Mononuclear cell (primary cell): ENCODE data around the gene RAPGEF5. TPM values are rescaled to one million over a fixed set of nuclear protein-coding genes. Genes with fewer than 3 reads are reported as not detected.

Experiments used
- H3K27me3 ChIP-seq: 2 replicates; pipeline ENCODE4 v1.6.0; 2011; ENCODE audit warnings: low read length, control low read depth; ENCODE audit not compliant: insufficient read depth
- H3K4me1 ChIP-seq: 2 replicates; pipeline ENCODE4 v1.5.1; 2011; ENCODE audit warnings: mild to moderate bottlenecking, low read length, control low read depth; ENCODE audit not compliant: insufficient read depth
- H3K4me3 ChIP-seq: 2 replicates; pipeline ENCODE4 v1.5.1; 2011; ENCODE audit warnings: mild to moderate bottlenecking, low read length, moderate library complexity
- H3K9me3 ChIP-seq: 2 replicates; pipeline ENCODE4 v1.5.1; 2011; ENCODE audit warnings: low read depth, mild to moderate bottlenecking, control low read depth, low read length
- total RNA-seq: library from RNA; depleted of rRNA; stranded (reverse); fragments of >200 nt; gene quantifications from one replicate; pipeline ENCODE4 v1.2.3, GENCODE V29; 2012

Gene RAPGEF5
- total RNA-seq, 1 donor = 0.63 TPM

- no peak overlapping the region for H3K4me3 ChIP-seq
- no peaks in the 10 kb centered on the region for H3K4me1 ChIP-seq
- H3K27me3 ChIP-seq = no peaks in the 10 kb centered on the region
- H3K9me3 ChIP-seq = no peaks in the 10 kb centered on the region
Measured at GRCh38 chr7:22182149-22182548, 174.8 kb downstream of the RAPGEF5 start.

GRCh38 chr7:22181663-22182062, 175.3 kb downstream of the RAPGEF5 start:
- no peaks in the 10 kb centered on the region for H3K9me3 ChIP-seq
- H3K4me1 ChIP-seq = no peaks in the 10 kb centered on the region
- no peaks in the 10 kb centered on the region for H3K27me3 ChIP-seq
- no peak overlapping the region for H3K4me3 ChIP-seq

GRCh38 chr7:22179442-22179879, 177.5 kb downstream of the RAPGEF5 start:
- H3K4me3 ChIP-seq = no peak overlapping the region
- no peaks in the 10 kb centered on the region for H3K27me3 ChIP-seq
- no peaks in the 10 kb centered on the region for H3K9me3 ChIP-seq
- H3K4me1 ChIP-seq = peaks cover 3% of the 10 kb centered on the region

GRCh38 chr7:22178735-22179134, 178.2 kb downstream of the RAPGEF5 start:
- Histone ChIP-seq H3K4me1 (peaks cover 11% of the 10 kb centered on the region), H3K4me3 (no peak overlapping the region), H3K9me3 (no peaks in the 10 kb centered on the region), H3K27me3 (no peaks in the 10 kb centered on the region)

- Histone ChIP-seq H3K9me3 (no peaks in the 10 kb centered on the region), H3K4me3 (no peak overlapping the region), H3K4me1 (peaks cover 12% of the 10 kb centered on the region), H3K27me3 (no peaks in the 10 kb centered on the region)
Measured at GRCh38 chr7:22176791-22177412, 180.1 kb downstream of the RAPGEF5 start.

- Histone ChIP-seq H3K9me3 (no peaks in the 10 kb centered on the region), H3K4me3 (no peak overlapping the region), H3K4me1 (peaks cover 12% of the 10 kb centered on the region), H3K27me3 (no peaks in the 10 kb centered on the region)
Measured at GRCh38 chr7:22174574-22174953, 182.4 kb downstream of the RAPGEF5 start.

GRCh38 chr7:22173685-22174573, 183.0 kb downstream of the RAPGEF5 start:
- Histone ChIP-seq H3K9me3 (no peaks in the 10 kb centered on the region), H3K4me1 (peaks cover 12% of the 10 kb centered on the region), H3K27me3 (no peaks in the 10 kb centered on the region), H3K4me3 (no peak overlapping the region)

GRCh38 chr7:22168129-22168634, 188.8 kb downstream of the RAPGEF5 start:
- Histone ChIP-seq H3K27me3 (no peaks in the 10 kb centered on the region), H3K4me3 (no peak overlapping the region), H3K9me3 (no peaks in the 10 kb centered on the region), H3K4me1 (no peaks in the 10 kb centered on the region)

- no peaks in the 10 kb centered on the region for H3K9me3 ChIP-seq
- no peaks in the 10 kb centered on the region for H3K27me3 ChIP-seq
- H3K4me1 ChIP-seq = no peaks in the 10 kb centered on the region
Measured at GRCh38 chr7:22167482-22167881, 189.5 kb downstream of the RAPGEF5 start.

GRCh38 chr7:22166928-22167327, 190.0 kb downstream of the RAPGEF5 start:
- Histone ChIP-seq H3K9me3 (no peaks in the 10 kb centered on the region), H3K4me1 (no peaks in the 10 kb centered on the region)

More at GRCh38 chr7:22167482-22167881, 189.5 kb downstream of the RAPGEF5 start:
- H3K4me3 ChIP-seq = no peak overlapping the region

GRCh38 chr7:22159341-22159740, 197.6 kb downstream of the RAPGEF5 start:
- H3K4me1 ChIP-seq = no peaks in the 10 kb centered on the region
- no peaks in the 10 kb centered on the region for H3K27me3 ChIP-seq
- H3K4me3 ChIP-seq = no peak overlapping the region
- H3K9me3 ChIP-seq = no peaks in the 10 kb centered on the region

More at GRCh38 chr7:22166928-22167327, 190.0 kb downstream of the RAPGEF5 start:
- no peak overlapping the region for H3K4me3 ChIP-seq
- no peaks in the 10 kb centered on the region for H3K27me3 ChIP-seq

- Histone ChIP-seq H3K4me1 (no peaks in the 10 kb centered on the region), H3K4me3 (no peak overlapping the region), H3K9me3 (no peaks in the 10 kb centered on the region), H3K27me3 (no peaks in the 10 kb centered on the region)
Measured at GRCh38 chr7:22157552-22157951, 199.4 kb downstream of the RAPGEF5 start.

GRCh38 chr7:22156205-22156604, 200.7 kb downstream of the RAPGEF5 start:
- H3K4me3 ChIP-seq = no peak overlapping the region
- H3K9me3 ChIP-seq = no peaks in the 10 kb centered on the region
- no peaks in the 10 kb centered on the region for H3K4me1 ChIP-seq

GRCh38 chr7:22154143-22154529, 202.8 kb downstream of the RAPGEF5 start:
- no peaks in the 10 kb centered on the region for H3K27me3 ChIP-seq
- no peaks in the 10 kb centered on the region for H3K9me3 ChIP-seq
- no peak overlapping the region for H3K4me3 ChIP-seq
- H3K4me1 ChIP-seq = no peaks in the 10 kb centered on the region

More at GRCh38 chr7:22156205-22156604, 200.7 kb downstream of the RAPGEF5 start:
- no peaks in the 10 kb centered on the region for H3K27me3 ChIP-seq

- H3K4me3 ChIP-seq = no peak overlapping the region
Measured at GRCh38 chr7:22153432-22154142, 203.4 kb downstream of the RAPGEF5 start.

More at GRCh38 chr7:22153432-22154142, 203.4 kb downstream of the RAPGEF5 start:
- Histone ChIP-seq H3K9me3 (no peaks in the 10 kb centered on the region), H3K4me1 (no peaks in the 10 kb centered on the region), H3K27me3 (no peaks in the 10 kb centered on the region)
